Measurements from ENCODE around the gene SLC24A4.

GRCh38 chr14:92328664-92329255 lies 5.8 kb downstream of the SLC24A4 start:
- TF ChIP-seq CTCF (IDR thresholded peaks at IDR 0.05) (no peak), POLR2A (IDR thresholded peaks at IDR 0.05) (no peak)

Measured in vagina (tissue), 2 donors.